Femur (tissue), 1 donor: Measurements from ENCODE around the gene ITGA5.
"Not testable (repeated sequence)": the region's sequence is repeated elsewhere in the genome, so short reads cannot be mapped to it uniquely, and the experiment has no call there.

Source experiments
- DNase-seq: peaks from one replicate; pipeline ENCODE4 v3.0.0-alpha.2; 2017

The ITGA5 gene

DNA sequence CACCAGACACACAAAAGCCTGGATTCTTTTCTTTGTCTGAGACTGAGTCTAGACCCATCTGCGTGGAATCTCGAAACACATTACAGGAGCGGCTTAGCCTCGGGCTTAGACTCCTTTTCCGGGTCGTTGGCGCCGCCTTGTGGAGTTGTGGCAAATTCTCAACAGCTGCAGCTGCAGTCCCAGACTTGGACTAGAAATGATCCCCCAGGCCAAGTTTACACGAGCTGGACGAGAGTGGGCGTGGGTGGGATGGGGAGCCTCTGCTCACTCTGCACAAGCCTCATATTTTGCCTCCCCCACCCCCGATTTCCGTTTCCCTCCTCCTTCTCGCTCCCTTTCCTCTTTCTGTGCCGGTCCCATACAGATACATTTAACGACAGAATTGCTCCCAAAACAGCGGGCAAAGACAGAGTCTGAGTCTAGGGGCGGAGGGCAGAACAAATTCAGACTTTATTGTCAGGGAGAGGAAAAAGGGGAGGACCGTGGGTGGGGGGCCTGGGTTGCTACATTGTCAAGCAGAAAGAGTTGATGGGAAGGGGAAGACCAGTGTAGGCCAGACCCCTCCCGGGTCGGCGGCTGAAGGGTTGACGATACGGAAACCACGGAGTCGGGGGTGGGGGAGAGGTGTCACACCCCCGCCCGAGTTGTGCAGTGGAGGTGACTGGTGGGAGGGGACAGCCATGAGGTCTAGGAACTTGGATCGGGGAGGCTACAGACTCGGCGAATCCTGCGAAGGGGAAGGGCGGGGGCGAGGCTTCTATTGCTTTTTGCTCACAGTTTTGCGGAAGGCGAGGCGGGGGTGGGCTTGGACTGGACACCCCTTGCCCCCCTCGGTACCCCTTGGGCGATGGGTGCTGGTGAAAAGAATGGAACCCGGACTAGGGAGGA is 50.1 kb downstream of the ITGA5 start:
- peak; percentile 96 for DNase-seq

DNA sequence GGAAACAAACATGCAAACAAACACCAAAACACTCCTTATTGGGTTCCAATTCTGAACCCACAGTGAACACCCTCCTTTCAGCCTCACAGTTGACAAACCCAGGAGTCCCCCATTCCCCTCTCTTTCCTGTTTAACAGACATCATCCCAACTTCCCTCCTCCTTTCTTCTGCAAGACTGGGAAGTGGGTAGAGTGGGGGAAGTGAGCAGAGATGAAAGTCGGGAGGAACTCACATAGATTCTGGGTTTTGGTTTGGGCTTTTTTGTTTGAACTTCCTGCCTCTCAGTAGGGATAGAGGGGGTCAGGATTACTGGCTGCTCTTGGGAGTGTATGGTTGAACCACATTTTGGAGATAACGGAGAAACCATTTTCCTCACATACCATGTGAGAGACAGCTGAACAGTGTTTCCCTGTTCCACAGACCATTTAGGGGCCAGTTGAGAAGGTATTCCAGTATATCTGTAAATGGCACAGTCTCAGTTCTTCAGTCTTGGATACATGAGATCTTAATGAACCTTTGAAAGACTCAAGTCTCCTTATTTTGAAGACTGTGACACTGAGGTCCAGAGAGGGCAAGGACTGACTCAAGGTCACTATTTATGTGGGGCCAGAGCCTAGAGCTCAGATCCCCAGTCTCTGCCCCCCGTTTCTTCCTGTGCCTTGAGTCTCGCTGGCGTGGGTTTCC is 50.9 kb downstream of the ITGA5 start:
- no peak for DNase-seq

DNA sequence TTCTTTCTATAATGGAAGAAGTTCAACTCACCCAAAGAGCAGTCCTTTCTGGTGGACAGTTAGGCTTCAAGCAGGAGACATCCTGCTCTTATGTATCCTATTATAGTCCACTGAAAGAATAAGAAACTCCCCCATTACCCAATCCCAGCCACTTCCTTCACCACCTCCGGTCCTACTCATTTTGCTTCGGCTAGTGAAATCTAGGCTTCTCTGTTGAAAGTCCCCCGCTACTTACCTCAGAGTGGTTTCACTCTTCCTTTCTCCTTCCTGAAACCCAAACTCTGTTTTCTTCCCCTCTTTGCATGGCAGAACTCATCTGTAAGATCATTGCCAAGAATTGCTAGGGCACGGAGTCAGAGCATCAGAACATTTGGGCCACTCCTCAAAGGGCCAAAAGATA is 54.7 kb downstream of the ITGA5 start, which contains the start of gene GPR84:
Gene GPR84, minus strand, starts transcription at position 74 of the 400 bp plus-strand sequence. CDS start 635 bp downstream, outside the sequence.
- no peak for DNase-seq

DNA sequence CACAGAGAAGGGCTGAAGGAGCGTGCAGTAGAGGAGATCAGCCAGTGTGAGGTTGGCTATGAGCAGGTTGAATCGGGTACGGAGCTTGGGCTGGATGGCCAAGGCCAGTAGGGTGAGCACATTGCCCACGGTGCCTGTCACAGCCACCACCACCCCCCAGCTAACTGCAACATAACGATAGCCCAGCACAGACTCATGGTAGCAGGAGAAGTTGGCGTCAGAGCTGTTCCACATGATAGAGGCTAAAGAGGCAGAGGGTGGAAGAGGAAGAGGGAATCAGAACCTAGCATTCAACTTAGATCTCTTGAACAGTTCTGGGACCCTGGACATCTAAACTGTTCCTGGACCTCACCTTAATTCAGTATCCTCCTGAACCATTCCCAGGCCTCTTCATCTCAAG is 55.4 kb downstream of the ITGA5 start:
- DNase-seq, result no peak

DNA sequence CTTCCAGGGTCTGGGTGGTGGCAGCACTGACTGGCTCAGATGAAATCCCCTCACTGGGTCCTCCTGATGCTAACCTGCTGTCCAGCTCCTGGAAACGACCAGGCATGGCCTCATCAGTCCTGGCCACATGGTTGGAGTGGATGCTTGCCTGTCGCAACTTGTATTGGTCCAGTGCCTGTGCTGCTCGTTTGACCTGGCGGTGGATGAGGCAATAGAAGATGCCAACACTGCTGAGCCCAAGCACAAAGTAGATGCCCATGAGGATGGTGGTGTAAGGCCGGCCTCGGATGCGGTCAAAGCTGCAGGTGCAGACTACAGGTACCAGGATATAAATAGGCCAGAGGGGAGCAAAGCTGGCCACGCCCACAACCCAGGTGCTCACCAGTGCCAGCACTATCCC is 56.0 kb downstream of the ITGA5 start:
- no peak for DNase-seq

DNA sequence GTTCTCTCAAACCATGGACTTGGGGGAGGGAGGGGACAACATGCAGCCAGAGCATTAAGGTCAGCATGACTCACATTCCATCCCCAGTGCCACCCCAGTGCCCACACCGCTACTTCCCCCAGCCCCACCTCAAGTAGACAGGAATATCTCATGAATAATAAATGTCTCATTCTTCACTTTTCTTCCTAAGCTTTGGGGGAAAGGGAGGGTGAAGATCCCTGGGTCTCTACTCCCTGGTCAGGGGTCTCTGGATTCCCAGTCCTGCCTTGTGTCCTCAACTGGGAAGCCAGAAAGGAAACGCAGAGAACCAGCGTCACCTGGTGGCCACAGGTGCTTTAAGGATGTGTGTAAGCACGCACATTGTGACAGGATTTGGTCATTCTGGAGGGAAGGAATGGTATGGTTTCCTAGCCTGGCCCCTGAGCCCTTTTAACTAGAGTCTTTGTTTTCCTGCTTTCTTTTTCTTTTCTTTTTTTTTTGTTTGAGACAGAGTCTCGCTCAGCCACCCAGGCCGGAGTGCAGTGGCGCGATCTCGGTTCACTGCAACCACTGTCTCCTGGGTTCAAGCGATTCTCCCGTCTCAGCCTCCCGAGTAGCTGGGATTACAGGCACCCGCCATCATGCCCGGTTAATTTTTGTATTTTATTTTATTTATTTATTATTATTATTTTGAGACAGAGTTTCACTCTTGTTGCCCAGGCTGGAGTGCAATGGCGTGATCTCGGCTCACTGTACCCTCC is 58.2 kb downstream of the ITGA5 start:
- DNase-seq, result peak; percentile 87

DNA sequence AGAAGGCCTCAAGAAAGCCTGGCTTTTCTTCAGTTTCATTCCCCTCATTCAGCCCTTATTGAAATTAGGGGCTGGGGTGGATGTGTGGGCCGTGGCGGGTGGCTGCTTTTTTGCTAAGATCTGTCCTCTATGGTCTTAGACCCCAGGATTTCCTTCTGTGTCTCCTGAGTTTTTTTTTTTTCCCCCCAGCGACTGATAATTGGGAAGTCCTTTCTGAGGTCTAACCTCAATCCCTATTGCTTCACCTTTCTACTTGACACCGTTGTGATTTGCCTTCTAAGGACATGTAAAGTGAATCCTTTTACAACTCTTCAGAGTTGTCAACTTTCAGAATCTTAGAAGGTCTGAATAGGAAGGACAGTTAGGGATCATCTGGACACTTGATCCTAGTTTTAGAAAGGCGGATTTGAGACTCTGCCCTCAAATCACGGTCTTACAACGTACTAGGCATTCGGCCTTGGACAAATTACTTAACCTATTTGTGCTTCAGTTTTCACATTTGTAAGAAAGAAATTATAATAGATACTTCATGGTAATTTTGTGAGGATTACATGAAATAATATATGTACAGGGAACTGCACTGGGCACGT is 59.2 kb downstream of the ITGA5 start:
- DNase-seq, result no peak

DNA sequence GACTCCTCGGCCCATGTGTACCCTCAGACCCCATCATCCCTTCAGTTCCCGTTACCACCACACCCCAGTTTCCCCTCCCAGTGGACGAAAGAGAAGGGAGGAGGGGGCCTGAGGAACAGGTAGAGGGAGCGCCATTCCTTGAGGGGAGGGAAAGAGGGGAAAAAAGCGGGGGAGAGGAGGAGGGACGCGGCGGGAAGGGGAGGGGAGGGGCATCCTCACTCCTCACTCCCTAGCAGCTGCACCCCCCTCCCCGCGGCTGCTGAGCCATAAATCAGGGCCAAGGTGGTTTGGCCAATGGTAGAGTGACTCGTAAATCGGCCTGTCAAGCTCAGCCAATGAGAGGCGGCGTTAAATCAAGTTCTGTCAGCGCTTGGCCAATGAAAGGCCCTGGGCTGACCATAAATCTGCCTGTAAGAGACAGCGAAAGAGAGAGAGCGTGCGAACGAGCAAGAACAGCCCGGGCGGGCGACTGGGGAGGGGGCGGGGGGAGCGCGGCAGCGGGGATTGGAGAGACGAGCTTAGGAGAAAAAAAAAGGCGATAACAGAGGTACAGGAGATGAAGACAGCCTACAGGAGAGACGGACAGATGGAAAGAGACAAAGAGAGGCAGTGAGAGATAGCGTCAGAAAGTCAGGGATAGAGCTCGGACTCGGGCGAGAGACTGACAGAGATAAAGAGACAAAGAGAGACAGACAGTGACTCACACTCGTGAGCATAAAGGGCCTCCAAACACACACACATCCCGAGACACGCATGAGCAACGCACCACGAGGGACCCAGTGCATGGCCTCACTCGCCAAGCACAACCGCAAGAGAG is 59.9 kb downstream of the ITGA5 start:
- peak; percentile 99 for DNase-seq

DNA sequence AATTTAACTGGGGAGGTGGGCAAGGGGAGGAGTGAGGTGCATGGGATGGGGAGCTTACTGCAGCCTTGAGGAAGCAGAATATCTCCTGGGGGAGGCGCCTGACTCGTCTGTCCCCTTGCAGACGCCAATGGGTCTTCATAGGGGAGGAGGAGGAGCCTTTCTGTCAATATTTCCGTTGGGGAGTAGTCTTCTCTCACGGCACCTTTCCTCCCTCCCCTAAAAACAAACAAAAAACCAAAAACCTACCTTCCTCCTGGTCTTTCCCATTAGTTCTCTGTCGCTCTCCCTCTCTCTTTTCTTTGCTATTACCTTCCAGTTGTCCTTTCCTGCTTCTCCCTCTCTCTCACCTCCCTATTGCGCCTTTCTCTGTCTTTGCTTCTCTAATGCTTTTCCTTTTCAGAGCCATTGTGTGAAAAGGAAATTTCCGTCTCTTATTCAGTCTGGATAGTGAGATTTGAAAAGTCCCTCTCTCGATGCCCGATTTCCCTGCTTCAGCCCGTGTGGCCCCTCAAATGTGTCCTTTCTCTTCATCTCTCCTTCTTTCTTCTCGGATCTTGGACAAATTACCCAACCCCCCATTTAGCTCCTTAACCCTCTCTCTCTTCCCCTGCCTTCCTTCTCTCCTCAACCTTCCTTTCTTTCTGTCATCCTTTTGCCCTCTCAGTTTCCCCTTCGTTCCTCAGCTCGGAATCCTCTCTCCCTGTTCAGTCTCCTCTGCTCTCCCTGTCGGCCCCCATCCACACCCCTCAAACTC is 60.7 kb downstream of the ITGA5 start:
- peak; percentile 66 for DNase-seq

DNA sequence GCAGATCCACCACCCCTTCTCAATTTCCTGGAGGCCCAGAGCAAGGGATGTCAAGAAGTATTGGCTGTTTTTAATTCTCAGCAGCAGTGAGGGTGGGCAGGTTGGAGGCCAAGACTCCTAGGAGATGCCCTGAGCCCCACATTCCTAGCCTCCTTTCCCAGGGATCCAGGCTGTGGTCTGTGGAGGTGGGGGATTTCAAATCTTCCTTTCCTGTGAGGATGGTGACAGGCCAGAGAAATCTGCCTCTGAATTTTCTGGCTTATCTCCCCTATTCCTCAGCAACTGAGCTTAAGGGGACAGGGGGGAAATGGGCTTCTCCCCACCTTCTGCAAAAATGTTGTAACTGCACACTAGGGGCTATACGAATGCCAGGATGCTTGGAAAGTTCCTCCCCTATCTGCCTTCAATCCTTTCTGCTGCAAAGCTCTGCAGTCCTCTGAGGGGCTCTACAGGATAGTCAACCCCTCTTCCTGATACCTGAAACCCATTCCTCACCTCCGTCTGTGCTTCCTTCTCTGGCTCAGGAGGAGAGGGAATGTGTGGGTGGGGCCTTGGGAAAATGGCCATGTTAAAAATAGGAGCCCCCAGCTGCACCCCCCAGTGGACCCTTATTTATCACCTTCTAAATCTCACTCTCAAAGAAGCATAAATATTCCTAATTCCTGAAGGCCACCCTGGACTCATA is 61.4 kb downstream of the ITGA5 start:
- DNase-seq, result no peak

DNA sequence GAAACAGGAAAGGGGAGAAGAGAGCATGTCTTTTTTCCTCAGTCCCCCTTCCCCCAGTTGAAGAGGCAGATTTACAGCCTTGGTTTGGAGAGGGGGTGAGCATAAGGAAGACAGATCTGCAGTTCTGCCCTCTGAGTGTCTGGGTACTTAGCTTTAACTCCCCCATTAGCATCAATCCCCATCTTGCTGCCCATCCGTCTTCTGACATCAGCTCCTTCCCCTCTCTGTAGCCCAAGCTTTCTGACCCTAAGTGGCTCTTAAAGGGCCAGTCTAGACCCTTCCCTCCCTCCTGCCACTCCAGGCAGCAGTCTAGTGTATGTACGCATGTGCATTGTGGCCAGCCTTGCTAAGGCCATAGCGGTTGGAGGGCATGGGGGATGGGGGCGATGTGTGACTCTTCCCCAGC is 62.1 kb downstream of the ITGA5 start:
- no peak for DNase-seq

DNA sequence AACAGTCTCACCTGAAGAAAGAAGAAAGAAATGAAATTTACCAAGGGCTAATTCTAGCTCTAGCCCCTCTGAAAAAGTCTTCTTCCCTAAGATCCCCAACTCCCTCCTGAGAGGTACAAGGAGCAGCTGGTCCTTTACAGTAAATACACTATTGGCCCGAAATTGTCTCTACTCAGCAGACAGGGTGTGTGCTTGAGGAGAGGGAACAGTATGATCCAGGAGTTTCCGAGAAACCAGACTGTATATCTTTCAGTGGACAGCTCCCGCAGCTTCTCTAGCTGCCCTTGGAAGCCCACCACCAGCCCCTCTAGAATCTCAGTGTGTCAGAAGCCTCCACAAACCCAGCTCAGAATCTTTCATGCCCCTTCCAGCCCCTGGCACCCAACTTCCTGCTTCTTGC is 62.8 kb downstream of the ITGA5 start:
- no peak for DNase-seq

DNA sequence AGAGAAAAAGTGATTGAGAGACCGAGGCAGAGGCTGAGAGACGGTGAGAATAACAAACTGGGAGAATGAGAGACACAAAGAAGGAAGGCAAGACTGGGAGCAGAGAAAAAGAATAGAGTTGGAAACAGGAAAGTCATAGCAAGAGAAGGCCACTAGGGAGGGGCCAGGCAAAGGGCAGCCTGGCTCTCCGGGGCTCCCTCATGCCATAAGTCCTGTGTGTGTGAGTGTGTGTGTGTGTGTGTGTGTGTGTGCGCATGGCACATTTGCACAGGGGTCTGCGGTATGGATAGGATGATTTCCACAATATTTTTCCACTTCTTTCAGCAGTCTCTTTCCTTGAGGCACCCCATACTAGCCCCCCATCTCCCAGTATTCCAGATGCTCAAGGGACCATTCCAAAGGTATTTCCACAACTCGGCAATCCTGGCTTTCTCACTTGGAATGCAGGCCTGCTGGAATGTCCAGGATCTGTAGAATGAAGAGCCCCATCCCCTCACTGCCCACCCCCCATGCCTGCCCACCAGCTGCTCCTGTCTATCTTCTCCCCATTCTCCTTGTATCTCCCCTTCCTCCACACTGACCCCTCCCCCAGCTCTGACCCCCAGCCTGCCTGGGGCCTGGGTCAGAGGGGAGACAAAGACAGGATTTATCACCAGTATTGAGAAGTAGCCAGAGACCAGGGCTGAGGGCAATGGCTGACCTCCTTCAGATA is 63.8 kb downstream of the ITGA5 start:
- no peak for DNase-seq

DNA sequence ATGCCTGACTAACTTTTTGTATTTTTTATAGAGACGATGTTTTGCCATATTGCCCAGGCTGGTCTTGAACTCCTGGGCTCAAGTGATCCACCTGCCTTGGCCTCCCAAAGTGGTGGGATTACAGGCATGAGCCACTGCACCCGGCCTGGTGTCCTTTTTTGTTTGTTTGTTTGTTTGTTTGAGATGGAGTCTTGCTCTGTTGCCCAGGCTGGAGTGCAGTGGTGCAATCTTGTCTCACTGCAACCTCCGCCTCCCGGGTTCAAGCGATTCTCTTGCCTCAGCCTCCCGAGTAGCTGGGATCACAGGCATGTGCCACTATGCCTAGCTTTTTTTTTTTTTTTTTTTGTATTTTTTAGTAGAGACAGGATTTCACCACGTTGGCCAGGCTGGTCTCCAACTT is 64.8 kb downstream of the ITGA5 start:
- DNase-seq, result not testable (repeated sequence)

DNA sequence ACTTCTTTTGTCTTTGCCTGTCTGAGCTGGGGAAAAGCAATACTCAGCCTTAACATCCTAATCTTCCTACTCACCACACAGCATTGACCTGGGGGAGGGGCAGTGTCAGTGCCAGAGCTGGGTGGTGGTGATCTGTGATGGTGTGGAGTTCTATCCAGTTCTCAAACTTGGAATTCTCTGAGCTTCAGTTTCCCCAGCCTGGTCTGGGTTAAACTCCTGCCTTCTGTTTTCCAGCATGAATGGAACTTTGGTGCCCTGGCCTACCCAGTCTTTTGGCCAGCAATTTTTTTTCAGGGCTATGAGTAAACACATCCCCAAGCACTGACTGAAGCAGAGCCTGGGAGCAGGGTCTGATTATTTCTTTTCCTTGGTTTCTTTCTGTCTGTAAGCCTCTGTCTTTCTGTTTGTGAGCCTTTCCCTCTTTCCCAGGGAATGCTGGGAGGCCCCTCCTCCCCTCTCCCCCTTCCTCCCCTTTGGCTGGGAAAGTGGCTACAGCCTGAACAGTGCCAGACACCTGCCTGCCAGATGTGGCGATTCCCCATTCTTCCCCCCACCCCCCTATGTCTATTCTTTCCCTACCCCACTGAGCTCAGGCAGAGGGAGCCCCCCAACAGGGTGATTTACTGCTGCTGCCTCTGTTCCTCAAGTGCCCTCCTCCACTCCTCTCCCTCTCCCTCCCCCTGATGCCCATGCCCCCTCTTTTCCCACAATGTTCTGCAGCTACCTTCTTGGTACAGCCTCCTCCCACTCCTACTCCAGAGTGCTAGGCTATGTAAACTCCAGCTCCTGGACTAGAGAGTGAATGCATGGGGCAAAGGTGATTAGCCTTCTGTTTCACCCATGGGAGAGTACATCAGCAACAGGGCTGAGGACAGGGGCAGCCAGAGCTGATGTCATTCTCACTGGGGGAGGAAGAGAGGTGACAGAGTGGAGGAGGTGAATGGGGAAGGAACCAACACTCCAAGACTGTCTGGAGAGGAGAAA is 65.9 kb downstream of the ITGA5 start:
- DNase-seq, result peak; percentile 77

DNA sequence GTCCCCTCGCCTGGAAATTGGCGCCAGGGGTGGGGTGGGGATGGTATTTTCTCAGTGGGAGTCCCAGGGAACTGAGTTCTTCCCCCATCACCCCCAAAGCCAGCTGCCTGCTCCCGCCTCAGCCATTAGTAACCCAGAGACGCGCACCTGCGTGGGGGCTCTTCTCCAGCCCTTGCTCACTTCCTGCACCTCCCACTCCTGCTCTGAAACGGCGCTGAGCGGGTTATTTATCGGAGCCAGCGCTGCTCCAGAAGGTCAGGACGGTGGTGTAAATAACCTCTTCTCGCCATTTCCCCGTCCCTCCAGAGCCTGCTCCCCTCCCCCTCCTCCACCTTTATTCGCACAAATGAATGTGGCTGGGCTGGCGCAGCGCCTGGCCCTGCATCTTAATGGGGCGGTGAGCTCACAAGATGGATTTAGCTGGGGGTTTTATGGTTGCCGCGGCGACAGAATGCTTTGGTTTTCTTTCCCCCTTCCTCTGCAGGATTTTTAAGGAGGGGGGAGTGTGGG is 67.0 kb downstream of the ITGA5 start:
- peak; percentile 87 for DNase-seq

DNA sequence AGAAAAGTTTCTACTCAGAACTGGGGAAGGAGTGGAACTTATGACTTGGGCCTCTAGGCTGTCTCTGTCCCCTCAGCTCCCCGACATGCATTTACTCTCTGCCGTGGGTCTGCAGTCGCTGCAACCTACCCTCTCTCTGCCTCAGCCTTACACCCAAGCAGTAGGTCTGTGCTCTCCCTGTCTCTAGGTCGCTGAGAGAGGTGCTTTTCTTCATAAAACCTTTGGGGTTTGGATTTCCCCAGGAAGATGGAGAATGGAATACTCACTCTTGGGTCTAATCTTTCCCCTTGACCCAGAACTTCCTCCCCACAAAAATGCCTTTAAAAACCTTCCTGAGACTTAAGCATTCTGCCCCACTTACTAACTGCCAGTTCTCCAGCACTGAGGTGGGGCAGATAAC is 67.7 kb downstream of the ITGA5 start:
- no peak for DNase-seq

DNA sequence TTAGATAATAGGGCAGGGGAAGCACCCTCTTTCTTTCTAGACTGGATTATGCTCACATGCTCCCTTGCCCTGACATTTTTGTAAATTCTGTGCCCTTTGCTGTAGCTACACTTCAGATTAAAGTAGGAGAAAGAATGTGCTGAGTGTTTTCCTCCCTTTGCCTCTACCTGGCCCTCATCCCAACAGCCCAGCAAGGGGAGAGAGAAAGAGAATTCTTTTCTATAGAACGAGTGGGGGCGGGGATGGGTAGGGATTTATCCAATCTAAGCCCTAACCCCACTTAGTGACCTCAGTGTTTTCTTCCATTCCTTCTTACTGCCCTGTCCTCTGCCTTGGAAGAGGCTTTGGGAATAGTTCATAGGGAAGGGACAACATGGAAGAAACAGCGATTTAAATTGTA is 68.3 kb downstream of the ITGA5 start:
- DNase-seq, result no peak

DNA sequence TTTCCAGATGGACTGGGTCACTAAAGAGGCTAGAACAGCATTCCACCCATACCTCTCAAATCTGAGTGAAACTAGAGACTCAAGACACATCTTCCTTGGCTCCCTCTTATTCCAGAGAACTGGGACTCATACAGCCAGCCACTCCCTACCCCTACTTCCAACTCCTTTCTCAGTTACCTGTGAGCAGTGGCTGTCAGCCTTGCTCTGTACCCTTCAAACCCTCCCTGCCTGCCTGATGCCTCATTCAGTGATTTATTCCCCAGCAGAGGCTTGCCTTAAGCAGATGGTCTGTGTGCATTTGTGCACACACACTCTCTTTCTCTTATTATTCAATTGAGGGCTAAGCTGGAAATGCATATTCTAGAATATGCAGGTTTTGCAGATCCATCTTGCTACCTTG is 69.4 kb downstream of the ITGA5 start:
- DNase-seq, result no peak
